LNCAP (cell line): ENCODE data around the gene HAUS8.

Experiments
- TF ChIP-seq, protein P1 (sequence below): fragments of 450-650 bp; IDR thresholded peaks from 2 replicates; pipeline ENCODE4 v1.5.1; 2017; ENCODE audit warnings: mild to moderate bottlenecking

HAUS8 gene

DNA sequence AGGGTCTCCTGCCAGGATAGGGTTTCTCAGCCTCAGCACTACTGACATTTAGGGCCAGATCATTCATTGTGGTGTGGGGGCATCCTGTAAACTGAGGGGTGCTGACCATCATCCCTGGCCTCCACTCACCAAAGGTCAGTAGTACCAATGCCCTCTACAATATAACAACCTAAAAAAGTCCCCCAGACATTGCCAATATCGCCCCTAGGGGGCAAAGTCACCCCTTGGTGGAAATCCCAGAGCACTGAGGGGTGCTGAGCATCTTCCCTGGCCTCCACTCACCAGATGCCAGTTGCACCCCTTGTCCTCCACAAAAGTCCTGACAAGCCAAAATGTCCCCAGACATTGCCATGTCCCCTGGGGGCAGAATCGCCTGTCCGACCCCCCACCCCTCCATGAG lies 70.3 kb downstream of the HAUS8 start:
- TF ChIP-seq, protein P1, sequence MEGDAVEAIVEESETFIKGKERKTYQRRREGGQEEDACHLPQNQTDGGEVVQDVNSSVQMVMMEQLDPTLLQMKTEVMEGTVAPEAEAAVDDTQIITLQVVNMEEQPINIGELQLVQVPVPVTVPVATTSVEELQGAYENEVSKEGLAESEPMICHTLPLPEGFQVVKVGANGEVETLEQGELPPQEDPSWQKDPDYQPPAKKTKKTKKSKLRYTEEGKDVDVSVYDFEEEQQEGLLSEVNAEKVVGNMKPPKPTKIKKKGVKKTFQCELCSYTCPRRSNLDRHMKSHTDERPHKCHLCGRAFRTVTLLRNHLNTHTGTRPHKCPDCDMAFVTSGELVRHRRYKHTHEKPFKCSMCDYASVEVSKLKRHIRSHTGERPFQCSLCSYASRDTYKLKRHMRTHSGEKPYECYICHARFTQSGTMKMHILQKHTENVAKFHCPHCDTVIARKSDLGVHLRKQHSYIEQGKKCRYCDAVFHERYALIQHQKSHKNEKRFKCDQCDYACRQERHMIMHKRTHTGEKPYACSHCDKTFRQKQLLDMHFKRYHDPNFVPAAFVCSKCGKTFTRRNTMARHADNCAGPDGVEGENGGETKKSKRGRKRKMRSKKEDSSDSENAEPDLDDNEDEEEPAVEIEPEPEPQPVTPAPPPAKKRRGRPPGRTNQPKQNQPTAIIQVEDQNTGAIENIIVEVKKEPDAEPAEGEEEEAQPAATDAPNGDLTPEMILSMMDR, result no peak

DNA sequence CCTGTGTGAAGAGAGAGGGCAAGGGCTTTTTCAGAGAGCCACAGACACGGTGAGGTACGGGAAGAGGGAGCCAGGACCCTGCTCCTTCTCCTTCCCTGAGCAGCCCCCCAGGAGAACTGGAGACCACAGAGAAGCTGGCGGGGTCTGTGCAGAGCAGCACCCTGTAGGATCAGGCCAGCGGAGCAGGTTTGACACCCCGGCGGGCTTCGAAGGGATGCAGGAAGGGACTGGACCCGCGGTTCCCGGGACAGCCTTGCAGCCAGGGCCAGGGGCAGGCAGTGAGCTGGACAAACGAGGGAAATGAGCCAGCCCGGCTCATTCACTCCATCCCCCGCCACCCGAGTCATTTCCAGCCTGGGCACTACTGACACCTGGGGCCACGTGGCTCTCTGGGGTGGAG lies 70.9 kb downstream of the HAUS8 start:
- TF ChIP-seq, protein P1, result no peak

DNA sequence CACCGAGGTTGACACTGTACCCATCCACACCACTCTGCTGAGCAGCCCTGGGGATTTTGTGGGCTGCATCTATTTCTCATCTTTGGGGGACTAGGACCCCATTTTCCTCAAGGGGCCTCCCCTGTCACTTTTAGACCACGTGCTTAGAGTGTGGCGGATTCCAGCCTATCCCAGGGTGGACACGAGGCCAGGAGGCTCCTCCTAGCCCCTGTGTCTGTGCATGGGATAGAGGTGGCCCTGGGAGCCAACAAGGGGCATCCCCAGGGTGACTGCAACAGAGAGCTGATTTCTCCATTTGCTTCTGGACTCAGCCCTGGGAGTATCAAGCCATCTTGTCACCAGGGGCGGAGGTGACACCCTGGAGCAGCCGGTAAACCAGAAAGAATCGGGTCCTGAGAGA lies 72.8 kb downstream of the HAUS8 start:
- TF ChIP-seq, protein P1, result no peak

DNA sequence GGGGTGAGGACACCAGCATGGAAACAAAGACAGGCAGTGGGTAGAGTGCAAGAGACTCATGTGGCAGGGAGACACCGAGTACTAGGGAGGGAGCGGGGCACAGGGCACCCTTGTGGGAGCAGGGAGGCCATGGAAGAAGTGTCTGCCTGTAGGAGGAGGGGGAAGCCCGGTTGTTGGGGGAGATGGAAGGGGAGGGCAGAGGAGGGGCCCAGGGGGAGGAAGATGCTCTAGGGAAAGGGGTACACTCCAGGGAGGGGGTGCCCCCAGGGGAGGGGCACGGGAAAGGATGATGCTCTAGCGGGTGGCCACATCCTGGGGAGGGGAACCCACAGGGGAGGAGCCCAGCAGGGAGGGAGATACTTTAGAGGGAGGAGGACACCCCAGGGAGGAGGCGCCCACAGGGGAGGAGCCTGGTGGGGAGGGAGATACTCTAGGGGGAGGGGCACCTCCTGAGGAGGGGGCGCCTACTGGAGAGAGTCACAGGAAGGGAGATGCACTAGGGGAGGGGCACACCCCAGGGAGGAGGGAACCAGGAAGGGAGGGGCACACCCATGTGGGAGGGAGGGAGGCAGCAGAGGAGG lies 73.6 kb downstream of the HAUS8 start:
- TF ChIP-seq, protein P1, result no peak
